HG03045 (cell line): ENCODE data around the gene MADD.

Experiments
- ATAC-seq: cut with Tn5 transposase; IDR thresholded peaks from one replicate; pipeline ENCODE4 v1.9.1; 2021; ENCODE audit warnings: mild to moderate bottlenecking, moderate library complexity; ENCODE audit not compliant: unreplicated experiment

Gene MADD

GRCh38 chr11:47336595-47336994 lies 66.7 kb downstream of the MADD start:
- no peak for ATAC-seq

DNA sequence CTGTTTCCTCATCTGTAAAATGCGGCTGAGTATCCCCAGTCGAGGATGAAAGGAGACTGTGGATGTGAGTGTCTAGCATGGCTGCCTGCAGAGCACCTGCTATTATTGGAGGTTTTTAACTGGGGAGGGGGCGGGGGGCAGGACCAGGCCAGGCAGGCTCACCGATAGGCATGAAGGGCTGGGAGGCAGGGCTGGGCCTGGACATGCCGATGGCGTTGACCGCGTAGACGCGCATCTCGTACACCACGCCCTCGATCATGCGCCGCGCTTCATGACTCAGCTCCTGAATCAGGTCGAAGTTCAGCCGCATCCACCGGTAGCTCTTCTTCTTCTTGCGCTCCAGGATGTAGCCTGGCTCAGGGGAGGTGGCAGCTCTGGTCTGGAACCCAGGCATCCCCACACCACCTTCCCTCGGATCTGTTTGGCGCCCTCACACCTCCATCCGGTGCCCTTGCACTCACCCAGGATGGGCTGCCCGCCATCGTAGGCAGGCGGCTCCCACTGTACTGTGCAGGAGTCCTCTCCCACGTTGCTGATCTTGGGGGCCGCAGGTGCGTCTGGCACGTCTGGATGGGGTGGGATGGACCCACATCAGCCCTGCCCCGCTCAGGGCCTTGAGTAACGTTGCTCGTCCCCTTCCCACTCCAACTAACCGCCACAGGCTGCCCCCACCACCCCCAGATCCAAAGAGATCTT lies 67.4 kb downstream of the MADD start:
- no peak for ATAC-seq

DNA sequence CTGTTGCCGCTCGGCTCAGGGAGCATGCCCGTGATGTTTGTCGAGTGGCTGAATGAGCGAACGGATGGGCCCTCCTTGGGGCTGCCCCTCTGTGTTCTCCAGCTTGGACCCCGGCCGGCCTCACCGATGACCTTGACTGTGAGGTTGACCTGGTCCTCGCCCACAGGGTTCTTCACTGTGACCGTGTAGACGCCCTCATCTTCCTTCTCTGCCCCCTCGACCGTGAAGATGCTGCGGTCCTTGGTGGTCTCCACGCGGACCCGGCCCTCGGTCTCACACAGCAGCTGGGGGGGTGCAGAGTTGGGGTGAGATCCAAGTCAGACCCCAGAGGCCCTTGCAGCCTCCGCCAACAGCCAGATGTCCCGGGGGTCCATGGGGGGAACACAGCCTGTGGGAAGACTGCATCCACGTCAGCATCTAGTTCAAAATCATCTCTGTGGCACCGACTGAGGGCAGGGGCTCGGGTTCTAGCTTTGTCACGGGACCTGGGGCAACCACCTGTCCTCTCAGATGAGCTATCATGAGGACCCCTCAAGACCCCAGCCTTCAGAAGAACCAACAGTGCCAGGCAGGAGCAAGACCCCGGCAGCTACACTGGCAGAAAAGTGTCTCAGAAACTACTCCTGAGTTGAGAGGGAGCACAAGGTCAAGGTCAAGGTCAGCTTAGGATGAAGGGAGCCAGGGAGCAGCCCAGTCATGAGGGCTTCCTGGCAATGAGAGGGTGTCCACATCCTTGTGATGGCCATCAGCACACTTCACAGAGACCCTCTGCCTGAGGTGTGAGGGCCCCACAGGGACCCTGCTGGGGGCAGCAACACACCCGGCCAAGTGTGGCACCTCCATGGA lies 68.7 kb downstream of the MADD start:
- no peak for ATAC-seq

- no peak for ATAC-seq
These were observed 70.1 kb downstream of the MADD start for GRCh38 chr11:47340010-47340409.

DNA sequence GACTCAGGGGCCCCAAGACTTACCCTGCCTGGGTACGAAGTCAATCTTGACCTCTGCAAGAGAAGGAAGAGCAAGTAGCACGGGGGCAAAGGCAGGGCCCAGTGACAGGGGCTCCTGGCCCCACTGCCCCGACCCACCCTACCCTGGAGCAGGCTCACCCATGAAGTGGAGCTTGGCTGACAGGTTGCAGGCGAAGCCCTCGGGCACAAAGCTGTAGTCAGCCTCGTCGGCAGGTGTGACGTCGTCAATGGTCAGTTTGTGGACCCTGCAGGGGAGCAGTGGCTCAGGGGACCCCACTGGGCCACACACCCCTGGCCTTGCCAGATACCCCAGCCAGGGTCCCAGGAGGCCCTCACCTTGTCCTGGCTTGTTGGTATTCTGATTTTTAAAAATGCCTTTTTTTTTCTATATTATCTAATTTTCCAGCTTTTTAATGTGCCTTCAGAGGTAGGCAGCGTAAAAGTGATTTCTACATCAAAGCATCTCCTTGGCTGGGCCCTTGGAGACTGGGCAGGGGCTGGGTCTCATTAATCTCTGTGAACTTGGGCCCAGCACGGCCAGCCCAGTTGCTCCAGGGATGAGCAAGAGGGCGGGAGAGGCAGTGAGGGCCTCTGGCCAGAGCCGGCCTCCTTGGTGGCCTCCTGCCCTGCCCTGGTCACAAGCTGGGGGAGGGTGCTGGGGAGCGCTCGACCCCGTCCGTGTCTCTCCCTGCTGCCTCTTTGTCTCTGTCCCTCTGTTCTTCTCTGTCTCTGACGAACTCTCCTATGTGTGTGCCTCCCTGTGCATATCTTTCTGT lies 71.2 kb downstream of the MADD start:
- no peak for ATAC-seq

- no peak for ATAC-seq
These were observed 72.3 kb downstream of the MADD start for GRCh38 chr11:47342036-47342803.

GRCh38 chr11:47342854-47343253 lies 72.9 kb downstream of the MADD start:
- ATAC-seq, result no peak

DNA sequence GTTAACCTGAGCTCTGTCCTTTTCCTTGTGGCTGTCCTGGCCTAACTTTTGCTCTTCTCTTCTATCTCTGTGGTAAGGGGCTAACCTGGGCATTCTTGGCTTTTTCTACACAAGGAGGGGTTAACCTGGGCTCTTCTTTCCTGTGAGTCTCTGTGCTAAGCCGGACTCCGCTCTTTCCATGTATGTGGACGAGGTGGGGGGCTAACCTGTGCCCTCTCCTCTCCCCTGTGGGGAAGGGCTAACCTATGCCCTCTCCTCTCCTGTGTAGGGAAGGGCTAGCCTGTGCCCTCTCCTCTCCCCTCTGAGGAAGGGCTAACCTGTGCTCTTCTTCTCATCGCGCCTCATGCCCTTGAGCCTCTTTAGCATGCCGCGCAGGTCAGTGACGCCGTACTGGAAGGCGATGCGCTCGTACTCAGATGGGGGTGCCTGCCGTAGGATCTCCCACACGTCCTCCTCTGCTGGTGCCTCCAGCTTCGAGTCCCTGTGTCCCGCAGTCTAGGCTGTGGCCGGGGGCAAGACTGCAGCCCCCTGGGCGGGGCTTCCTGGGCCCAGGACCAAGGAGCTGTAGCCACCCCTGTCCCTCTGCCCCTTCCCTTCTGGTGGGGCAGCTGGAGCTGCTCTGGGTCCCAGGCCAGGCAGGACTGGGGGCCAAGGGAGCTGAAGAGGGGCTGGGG lies 76.1 kb downstream of the MADD start:
- no peak for ATAC-seq

DNA sequence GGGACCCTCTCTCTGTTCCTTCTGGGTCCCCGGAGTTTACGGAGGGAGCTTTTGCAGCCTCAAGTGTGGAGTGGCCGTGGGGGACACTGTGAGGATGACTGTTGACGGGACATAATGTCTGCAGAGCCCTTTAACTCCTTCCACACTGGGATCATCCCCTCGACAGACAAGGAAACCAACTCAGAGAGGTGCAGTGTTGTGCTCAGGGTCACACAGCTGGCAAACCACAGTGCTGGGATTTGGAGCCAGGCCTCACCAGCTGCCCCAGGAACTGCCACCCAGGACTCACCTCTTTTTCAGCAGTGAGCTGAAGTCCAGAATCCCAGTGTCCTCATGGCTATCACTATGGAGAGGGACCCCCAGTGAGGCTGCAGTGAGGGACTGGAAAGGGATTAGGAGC lies 77.2 kb downstream of the MADD start:
- no peak for ATAC-seq

- no peak for ATAC-seq
These were observed 78.3 kb downstream of the MADD start for GRCh38 chr11:47348131-47348802.

- ATAC-seq, result no peak
These were observed 78.9 kb downstream of the MADD start for GRCh38 chr11:47348859-47349258.

GRCh38 chr11:47349521-47350095 lies 79.7 kb downstream of the MADD start:
- no peak for ATAC-seq

- ATAC-seq, result no peak
These were observed 80.4 kb downstream of the MADD start for GRCh38 chr11:47350315-47350714.

DNA sequence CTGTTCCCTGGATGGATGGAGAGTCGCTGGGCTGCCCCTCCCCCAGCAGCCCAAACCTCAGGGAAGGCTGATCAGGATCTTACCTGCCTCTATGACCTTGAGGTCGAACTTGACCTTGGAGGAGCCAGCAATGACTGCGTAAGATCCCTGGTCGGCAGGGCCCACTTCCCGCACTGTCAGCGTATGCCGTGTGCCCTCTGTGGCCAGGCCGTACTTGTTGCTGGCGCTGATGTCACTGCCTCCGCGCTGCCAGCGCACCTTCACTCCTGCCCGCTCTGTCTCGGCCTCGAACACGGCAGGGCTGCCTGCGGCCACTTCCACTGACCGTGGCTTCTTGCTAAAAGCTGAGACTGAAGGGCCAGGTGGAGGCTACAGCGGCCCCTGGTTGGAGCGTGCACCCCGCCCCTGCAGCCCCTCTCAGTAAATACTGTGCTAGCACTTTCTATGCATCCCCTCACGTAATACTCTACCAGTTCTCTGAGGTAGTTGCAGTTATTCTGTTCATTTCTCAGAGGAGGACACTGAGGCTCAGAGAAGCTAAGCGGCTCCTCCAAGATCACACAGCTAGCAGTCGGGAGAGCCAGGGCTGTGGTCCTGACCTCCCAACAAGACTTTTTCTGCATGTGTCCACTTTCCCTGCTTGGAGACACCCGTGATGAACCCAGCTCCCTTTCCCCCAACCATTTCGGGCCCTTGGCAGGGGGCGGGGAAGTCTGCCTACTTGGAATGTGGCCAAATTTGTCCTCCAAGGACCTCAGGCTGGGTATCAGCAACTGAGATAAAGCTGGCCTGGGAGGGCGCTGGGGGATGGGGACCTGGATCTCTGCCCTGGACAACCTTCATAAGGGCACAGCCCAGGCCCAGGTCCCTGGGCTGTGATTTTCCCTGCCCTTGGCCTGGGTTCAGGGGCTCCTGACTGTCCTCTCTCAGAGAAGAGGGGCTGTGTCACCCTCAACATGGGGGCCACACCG lies 81.5 kb downstream of the MADD start:
- ATAC-seq, result no peak

DNA sequence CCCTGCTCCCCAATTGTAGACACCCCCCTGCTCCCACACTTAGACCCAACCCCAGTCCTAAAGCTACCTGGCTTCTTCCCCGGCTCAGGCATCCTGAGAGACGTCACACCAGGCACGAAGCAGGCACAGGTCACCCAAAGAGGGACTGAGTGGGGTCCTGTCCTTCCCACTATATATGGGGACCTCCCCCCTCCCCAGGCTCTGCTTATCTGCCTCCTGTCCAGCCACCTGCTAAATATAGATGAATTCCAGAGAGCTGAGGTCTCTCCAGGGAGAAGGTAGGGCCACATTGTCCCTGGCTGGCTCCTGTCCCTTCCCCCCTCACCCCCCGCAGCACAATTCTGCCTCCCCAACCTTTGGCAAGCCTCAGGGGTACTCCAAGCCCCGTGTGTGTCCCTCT lies 82.6 kb downstream of the MADD start, which contains the start of gene MYBPC3:
TSS of gene MYBPC3 (minus strand) at position 147 of the 400 bp plus-strand sequence. CDS start at position 92, 55 bp downstream.
- no peak for ATAC-seq

DNA sequence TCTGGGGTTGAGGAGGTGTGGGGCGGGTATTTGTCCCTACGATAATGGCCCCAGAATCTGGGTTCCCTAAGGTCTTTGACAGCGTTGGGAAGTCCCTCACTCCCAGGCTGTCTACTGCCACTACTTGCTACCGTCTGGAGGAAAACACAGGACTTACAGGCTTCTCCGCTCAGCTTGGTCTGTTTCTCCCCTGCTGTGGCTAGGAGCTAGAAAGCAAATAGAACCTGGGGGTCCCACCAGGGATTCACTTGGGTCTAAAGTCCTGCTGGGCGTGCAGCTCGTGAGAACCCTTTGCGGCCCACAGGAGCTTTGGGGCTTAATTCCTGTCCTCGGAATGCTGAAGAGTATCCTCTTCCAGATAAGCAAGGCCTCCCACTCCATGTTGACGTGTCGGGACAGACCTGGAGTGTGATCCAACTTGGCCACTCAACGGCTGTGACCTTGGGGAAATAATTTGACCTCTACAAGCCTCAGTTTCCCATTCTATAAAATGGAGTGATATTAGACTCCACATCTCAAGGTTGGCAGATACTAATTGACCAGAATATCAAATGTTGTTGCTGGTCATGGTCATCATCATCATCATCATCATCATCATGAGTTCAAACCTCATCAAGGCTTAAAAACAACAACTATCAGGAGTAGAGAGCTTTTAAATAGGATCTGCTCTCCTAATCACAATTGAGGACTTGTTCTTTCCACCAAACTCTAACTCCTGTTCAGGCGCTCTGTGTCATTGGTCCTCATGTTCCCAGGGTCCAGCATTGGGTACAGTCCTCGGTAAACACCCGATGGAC lies 84.2 kb downstream of the MADD start:
- no peak for ATAC-seq

- ATAC-seq, result no peak
These were observed 85.0 kb downstream of the MADD start for GRCh38 chr11:47354913-47355282.
